Superior temporal gyrus (tissue), 1 donor: ENCODE measurements around the gene ZNF662.

ENCODE experiments used
- DNase-seq: peaks from one replicate; pipeline ENCODE4 v3.0.0-alpha.2; 2016; ENCODE audit errors: extremely low spot score

ZNF662 gene

DNA sequence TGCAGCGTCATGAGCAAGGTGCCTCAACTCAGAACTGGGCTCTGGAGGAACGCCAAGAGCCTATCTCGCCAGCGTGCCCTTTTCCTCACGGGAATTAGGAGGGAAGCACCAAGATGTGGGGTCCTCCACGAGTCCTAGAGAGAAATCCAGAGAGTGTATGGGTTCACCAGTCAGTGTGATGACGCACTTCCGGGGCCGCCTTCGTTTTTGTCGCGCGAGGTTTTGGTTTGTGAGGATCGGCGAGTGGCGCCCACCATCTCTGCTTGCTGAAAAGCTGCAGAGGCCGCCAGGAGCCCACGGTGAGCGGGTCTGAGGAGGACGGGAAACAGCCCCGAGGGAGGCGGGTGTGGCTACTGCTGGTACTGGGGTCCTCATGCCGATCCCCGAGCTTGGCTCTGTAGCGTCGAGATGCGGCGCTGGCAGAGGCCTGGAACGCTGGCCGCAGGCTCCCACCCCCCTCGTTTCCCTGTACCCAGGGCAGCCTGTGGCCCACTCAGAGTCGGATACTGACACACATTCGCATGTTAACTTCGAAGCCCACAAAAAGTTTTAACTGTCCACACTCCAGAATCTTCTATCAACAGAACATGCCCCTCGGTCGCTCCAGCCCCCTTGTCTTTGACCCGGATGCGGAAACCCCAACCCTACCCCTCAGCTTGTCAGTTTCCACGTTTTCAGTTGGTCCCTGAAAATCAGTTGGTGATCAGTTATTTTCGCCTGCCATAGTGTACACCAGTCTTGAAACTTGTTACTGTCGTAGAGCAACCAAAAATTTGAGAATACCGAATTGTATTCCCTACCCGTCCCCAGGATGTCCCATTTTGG is 30.4 kb downstream of the ZNF662 start:
- DNase-seq = peak; percentile 42

DNA sequence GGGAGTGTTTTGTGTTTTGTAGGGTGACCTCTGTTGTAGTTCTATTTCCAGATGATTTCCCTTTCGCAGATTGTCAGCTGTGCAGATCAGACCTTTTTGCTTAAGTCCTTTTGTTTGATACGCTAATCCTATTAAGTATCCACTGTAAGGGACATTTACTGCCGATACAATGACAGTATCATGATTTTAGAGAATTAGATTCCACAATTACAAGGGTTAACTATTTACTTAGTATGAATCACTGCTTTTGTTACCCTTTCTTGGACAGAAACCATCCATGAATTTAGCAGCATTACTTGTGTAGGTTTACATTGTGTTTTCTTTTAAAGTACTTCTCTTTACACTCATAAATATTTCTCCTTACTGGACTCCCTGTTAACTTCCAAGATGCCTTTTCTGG is 31.4 kb downstream of the ZNF662 start:
- no peak for DNase-seq

DNA sequence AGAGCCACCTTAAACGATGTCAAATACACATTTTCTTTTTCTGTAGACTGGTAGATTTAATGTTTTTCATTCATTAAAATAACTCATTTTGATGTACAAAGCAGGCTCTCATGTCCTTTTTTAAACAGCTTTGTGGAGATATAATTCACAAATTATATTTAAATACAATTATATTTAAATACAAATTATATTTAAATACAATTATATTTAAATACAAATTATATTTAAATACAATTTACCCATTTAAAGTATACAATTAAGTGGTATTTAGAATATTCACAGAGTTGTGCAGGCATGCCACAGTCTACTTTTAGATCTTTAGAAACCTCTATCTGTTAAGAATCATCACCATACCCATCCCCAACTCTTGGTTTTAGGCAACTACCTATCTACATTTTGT is 36.8 kb downstream of the ZNF662 start:
- DNase-seq = no peak

DNA sequence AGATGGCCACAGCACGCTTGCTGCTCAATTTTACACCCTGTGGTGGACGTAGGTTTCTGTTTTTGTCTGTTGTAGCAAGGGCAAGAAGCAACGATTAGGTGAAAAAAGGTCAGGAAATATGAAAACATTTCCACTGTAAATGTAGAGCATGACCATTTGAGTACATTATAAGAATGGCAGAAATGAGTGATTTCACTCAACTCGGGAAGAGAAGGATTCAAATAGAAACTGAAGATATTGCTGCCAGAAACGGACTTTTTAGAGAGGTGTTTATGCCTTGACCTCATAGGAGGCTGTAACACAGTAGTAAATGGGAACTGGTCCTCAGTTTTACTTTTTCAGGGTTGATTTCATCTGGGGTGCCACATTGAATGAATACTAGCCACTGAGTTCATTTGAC is 40.1 kb downstream of the ZNF662 start:
- no peak for DNase-seq

DNA sequence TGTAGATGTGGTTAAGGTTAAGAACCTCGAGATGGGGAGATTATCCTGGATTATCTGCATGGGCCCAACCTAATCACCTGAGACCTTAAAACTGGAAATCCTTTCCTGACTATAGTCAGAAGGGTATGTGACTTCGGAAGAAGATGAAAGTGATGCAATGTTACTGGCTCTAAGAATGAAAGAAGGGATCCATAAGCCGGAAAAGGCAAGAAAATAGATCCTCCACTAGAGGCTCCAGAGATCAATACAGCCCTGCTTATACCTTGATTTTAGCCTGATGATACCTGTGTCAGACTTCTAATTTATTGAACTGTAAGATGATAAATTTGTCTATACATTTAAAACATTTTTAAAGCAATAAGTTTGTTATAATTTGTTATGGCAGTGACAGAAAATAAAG is 51.6 kb downstream of the ZNF662 start:
- no peak for DNase-seq

DNA sequence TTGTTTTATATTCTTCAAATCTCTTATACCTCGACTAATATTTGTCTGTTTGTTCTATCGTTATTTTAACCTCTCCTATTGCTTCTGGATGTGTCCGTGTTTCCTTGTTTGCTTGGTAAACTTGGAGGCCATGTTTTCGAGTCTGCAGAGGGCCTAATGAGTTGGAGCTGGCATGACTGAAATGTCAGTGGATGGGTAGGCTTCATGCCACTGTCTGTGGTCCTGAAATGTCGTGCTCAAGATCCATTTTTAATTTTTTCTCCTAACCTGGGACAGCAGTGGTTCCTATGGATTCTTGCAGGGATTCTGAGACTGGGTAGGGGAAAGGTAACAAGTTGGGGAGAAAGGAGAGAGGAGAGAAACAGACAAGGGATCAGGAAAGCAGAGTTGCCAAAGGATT is 54.3 kb downstream of the ZNF662 start:
- DNase-seq = no peak

- DNase-seq = no peak
Measured at GRCh38 chr3:42960786-42961185, 54.8 kb downstream of the ZNF662 start.

GRCh38 chr3:42961633-42962032 is 55.7 kb downstream of the ZNF662 start:
- peak; percentile 92 for DNase-seq

DNA sequence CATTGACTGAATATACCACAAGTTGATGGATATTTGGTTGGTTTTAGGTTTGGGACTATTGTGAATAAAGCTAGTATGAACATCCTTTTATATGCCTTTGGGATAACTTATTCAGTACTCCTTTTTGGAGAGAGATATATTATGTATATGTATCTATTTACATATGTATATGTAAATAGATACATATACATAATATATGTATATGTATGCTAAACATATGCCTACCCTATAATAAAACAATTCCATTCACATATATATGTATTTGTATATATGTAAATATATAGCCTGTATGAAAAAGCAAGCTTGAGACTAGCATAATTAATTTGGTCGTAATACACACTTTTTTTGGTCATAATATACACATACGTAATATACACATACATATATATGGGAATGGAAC is 57.3 kb downstream of the ZNF662 start:
- no peak for DNase-seq

- no peak for DNase-seq
Measured at GRCh38 chr3:42964266-42964665, 58.3 kb downstream of the ZNF662 start.
